Small intestine (tissue), 7 donors: ENCODE measurements around the gene MOV10. TPM values are rescaled to one million over a fixed set of nuclear protein-coding genes. Genes with fewer than 3 reads are reported as not detected.

ENCODE experiments used
- DNase-seq, 2 donors: peaks; one replicate each; pipeline versions ENCODE4 v3.0.0 to v3.0.0-alpha.2; 2013
- FAIRE-seq: peaks from 2 replicates; lab custom pipeline; 2012; peaks lifted over from hg19 to GRCh38; lab: Jason Lieb, UNC
- H3K27ac ChIP-seq, 3 donors: one replicate each; pipeline ENCODE4 v1.5.1; 2013; ENCODE audit warnings: low read length in 2 of 3, mild to moderate bottlenecking in 2 of 3, control low read depth in 1 of 3, inconsistent platforms in 1 of 3, low read depth in 1 of 3, moderate library complexity in 1 of 3
- H3K27me3 ChIP-seq, 3 donors: one replicate each; pipeline ENCODE4 v1.6.1; 2013; ENCODE audit warnings: low read length in 3 of 3, inconsistent platforms in 1 of 3; ENCODE audit not compliant: control insufficient read depth in 3 of 3, insufficient read depth in 3 of 3
- H3K36me3 ChIP-seq, 3 donors: one replicate each; pipeline ENCODE4 v1.6.1; 2013; ENCODE audit warnings: low read length in 3 of 3, inconsistent platforms in 1 of 3, low read depth in 1 of 3, mild to moderate bottlenecking in 1 of 3, moderate library complexity in 1 of 3; ENCODE audit not compliant: control insufficient read depth in 3 of 3, insufficient read depth in 2 of 3
- H3K4me1 ChIP-seq, 3 donors: one replicate each; pipeline ENCODE4 v1.6.1; 2013; ENCODE audit warnings: low read length in 2 of 3, inconsistent platforms in 1 of 3, low read depth in 1 of 3, mild to moderate bottlenecking in 1 of 3, moderate library complexity in 1 of 3; ENCODE audit not compliant: control insufficient read depth in 3 of 3, insufficient read depth in 2 of 3
- H3K4me3 ChIP-seq, 3 donors: one replicate each; pipeline ENCODE4 v1.5.1; 2013; ENCODE audit warnings: low read length in 3 of 3, control low read depth in 1 of 3, inconsistent platforms in 1 of 3, low read depth in 1 of 3, mild to moderate bottlenecking in 1 of 3, moderate library complexity in 1 of 3
- H3K9me3 ChIP-seq, 2 donors: one replicate each; pipeline ENCODE4 v1.6.1; 2013; ENCODE audit warnings: low read depth in 1 of 2, low read length in 1 of 2; ENCODE audit not compliant: control insufficient read depth in 2 of 2, insufficient read depth in 1 of 2
- WGBS, 3 donors: extraction: QIAGEN DNeasy Blood & Tissue Kit; methylation state at CpG; one replicate each; pipeline ENCODE4 v1.1.7; 2013; 5-methylcytosine and 5-hydroxymethylcytosine counted together
- polyA plus RNA-seq, 4 donors: library from polyadenylated mRNA; stranded (reverse) in 3 of 4; unstranded in 1 of 4; fragments of 200-250 nt in 3 of 4; fragments of 120-200 nt in 1 of 4; gene quantifications; one replicate each; pipeline versions ENCODE4 v1.2.1 to v1.2.3, GENCODE V29; 2013
- donor health status: healthy with polysubstance abuse.
- donor health status: control.
- donor health status: control.
- donor health status: Bipolar disorder and iron deficiency.
- donor health status: healthy.

The MOV10 gene
- polyA plus RNA-seq, 4 donors, result 53.2 to 222 (median 118) TPM

DNA sequence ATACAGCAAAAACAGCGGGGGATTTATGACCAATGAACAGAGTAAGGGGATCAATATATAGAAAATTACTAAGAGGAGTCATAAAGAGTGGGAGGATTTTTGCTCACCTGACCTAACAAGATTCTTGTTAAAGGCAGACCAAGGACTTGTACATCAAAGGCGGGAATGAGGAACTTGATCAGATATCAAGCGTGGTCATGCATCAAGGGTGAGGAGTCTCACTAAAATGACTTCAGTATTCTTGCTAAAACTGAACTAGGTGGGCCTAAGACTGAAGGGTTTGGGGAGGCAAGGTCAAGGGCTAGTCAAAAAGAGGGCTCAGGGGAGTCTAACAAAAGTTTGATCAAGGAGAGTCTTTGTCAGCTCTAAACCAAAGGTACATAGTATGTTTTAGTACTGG, 2.1 kb downstream of the MOV10 start:
- Histone ChIP-seq H3K36me3 (peaks cover 0 to 3% (median 0%) of the 10 kb centered on the region in 3 donors), H3K9me3 (no peaks in the 10 kb centered on the region), H3K4me1 (peaks cover 3 to 27% (median 5%) of the 10 kb centered on the region in 3 donors), H3K27ac (no peak overlapping the region), H3K4me3 (no peak overlapping the region), H3K27me3 (no peaks in the 10 kb centered on the region)
- no peak for FAIRE-seq
- DNase-seq, result peak in 1 of 2 donors; percentile 9
- WGBS, 3 donors, result 74 to 87% (median 80%) methylated on average over 3 of the region's 3 CpGs

DNA sequence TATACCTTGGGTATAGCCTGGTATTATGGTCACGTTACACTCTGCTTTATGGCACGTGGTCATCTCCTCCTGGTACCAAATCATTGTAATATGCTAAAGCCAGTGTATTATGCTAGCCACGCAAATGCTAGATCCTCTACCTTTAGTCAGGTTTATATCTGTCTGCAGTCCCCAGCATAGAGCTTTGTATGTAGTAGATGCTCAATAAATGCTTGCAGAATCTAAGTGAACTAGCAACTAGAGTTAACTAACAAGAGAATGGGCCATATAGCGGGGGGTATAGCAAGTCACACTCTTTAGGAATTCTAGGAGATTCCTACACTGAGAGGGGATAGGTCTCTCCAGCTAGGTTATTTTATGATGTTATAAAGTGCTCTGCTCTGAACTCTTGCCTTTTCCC, 3.0 kb downstream of the MOV10 start:
- Histone ChIP-seq H3K36me3 (no peaks in the 10 kb centered on the region), H3K4me1 (peaks cover 3 to 27% (median 5%) of the 10 kb centered on the region in 3 donors), H3K4me3 (no peak overlapping the region), H3K27ac (no peak overlapping the region), H3K9me3 (no peaks in the 10 kb centered on the region), H3K27me3 (no peaks in the 10 kb centered on the region)
- 97 to 100% (median 98%) methylated on average over 4 of the region's 4 CpGs for WGBS, 3 donors
- DNase-seq, result no peak
- no peak for FAIRE-seq

DNA sequence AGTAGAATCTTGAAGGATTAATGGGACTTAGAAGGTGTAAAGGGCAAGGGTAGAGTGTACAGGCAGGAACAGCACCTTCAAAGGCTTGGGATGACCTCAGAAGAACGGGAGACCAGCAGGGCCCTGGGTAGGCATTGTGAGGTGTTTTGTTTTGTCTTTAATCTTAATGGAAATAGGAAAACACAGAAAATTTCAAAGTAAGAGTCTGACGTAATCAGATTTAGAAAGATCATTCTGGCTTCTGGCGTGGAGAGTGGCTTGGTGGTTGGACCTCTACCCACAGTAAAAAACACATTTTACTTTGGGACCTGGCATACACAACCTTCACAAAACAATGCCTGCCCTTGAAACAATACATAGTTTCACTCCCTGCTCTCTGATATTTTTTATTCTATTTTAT, 4.1 kb downstream of the MOV10 start:
- Histone ChIP-seq H3K4me3 (no peak overlapping the region), H3K4me1 (peaks cover 3 to 21% (median 5%) of the 10 kb centered on the region in 3 donors), H3K36me3 (peaks cover 0 to 7% (median 0%) of the 10 kb centered on the region in 3 donors), H3K27me3 (no peaks in the 10 kb centered on the region), H3K9me3 (no peaks in the 10 kb centered on the region), H3K27ac (no peak overlapping the region)
- no peak for FAIRE-seq
- WGBS, 3 donors, result 81 to 90% (median 81%) methylated on average over 3 of the region's 3 CpGs
- DNase-seq, result no peak

DNA sequence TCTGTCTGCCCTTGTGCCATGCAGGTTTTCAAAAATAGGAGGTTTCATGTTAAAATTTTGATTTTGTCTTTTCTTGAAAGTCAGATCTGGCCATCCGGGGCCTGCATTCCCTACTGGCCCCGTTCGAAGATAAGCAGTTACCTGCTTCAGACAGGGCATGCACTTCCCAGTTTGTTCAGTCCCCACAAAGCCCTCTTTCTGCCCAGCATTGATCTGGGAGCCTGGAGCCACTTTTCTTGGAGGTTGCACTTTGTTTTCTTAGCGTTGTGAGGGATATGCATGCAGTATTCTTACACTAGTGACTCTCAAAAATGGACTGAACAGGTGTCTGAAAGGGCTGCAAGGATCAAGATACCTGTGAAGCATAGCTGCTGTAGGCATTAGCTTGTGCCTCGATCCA, 11.5 kb downstream of the MOV10 start:
- no peaks in the 10 kb centered on the region for H3K9me3 ChIP-seq
- H3K4me3 ChIP-seq, result no peak overlapping the region
- no peaks in the 10 kb centered on the region for H3K4me1 ChIP-seq
- FAIRE-seq (no peak), DNase-seq (no peak)
- H3K27ac ChIP-seq, result no peak overlapping the region
- no peaks in the 10 kb centered on the region for H3K27me3 ChIP-seq
- H3K36me3 ChIP-seq, result peaks cover 2 to 39% (median 6%) of the 10 kb centered on the region in 3 donors
- WGBS, 3 donors, result 87 to 92% (median 90%) methylated on average over 5 of the region's 5 CpGs

DNA sequence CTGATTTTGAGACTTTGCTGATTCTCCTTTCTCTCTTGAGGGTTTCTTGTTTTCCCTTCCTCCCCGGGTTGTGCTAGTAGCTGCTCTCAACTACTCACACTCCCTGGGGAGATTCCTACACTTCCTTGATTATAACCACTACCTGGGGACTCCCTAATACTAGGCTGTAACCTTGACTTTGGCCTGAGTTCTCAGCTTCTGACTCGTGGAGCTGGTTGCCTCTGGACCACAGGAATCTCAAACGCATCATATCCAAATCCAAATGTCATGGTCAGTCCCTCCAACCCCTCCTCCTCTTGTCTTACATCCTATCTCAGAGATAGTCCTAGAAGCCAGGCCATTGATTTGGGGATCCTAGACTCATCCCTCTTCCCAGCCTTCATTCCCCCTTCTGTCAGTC, 12.0 kb downstream of the MOV10 start:
- no peaks in the 10 kb centered on the region for H3K9me3 ChIP-seq
- FAIRE-seq (no peak), DNase-seq (no peak)
- H3K4me1 ChIP-seq, result no peaks in the 10 kb centered on the region
- 65 to 69% (median 69%) methylated on average over 3 of the region's 3 CpGs for WGBS, 3 donors
- no peaks in the 10 kb centered on the region for H3K27me3 ChIP-seq
- H3K4me3 ChIP-seq, result no peak overlapping the region
- H3K36me3 ChIP-seq, result peaks cover 2 to 43% (median 7%) of the 10 kb centered on the region in 3 donors
- H3K27ac ChIP-seq, result no peak overlapping the region

DNA sequence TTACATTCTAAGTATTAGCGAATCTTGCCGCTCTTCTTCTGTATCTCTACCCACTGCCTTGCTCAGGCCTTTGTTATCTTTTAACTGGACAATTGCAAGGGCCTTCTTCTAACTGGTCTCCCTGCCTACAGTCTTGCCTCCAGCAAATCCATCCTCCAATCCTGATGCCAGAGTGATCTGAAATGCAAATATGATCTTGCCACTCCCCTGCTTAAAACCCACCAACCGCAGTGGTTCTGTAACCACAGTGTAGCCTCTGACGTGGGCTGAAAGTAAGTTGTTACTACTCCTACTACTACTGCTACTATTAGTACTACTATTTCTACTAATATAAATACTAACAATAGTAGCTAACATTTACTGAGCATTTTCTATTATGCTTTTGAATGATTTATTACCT, 12.4 kb downstream of the MOV10 start:
- Histone ChIP-seq H3K4me3 (no peak overlapping the region), H3K36me3 (peaks cover 4 to 47% (median 10%) of the 10 kb centered on the region in 3 donors), H3K27me3 (no peaks in the 10 kb centered on the region), H3K4me1 (no peaks in the 10 kb centered on the region), H3K9me3 (no peaks in the 10 kb centered on the region), H3K27ac (no peak overlapping the region)
- DNase-seq (no peak), FAIRE-seq (no peak)
- 85 to 92% (median 92%) methylated on average over 4 of the region's 4 CpGs for WGBS, 3 donors

DNA sequence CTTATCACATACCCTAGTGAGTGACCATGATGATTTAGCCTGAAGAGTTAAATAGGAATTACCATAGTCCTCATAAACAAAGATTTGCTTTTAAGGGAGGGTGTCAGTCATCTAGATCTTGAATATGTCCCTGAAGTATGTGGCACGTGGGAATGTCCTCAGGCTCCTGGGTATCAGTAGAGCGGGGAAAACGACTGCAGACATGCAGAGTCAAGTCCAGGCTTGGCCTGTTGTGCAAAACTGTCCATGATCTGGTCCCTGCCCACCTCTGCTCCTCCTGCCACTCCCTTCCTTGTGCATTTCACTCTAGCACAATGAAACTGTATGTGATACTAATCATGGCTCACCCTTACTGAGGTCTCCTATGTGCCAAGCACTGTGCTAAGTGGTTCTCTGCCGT, 12.9 kb downstream of the MOV10 start:
- FAIRE-seq (no peak), DNase-seq (no peak)
- H3K4me1 ChIP-seq, result no peaks in the 10 kb centered on the region
- H3K36me3 ChIP-seq, result peaks cover 5 to 52% (median 10%) of the 10 kb centered on the region in 3 donors
- WGBS, 3 donors, result 86 to 87% (median 86%) methylated on average over 4 of the region's 4 CpGs
- no peak overlapping the region for H3K4me3 ChIP-seq
- no peak overlapping the region for H3K27ac ChIP-seq
- H3K9me3 ChIP-seq, result no peaks in the 10 kb centered on the region
- no peaks in the 10 kb centered on the region for H3K27me3 ChIP-seq

DNA sequence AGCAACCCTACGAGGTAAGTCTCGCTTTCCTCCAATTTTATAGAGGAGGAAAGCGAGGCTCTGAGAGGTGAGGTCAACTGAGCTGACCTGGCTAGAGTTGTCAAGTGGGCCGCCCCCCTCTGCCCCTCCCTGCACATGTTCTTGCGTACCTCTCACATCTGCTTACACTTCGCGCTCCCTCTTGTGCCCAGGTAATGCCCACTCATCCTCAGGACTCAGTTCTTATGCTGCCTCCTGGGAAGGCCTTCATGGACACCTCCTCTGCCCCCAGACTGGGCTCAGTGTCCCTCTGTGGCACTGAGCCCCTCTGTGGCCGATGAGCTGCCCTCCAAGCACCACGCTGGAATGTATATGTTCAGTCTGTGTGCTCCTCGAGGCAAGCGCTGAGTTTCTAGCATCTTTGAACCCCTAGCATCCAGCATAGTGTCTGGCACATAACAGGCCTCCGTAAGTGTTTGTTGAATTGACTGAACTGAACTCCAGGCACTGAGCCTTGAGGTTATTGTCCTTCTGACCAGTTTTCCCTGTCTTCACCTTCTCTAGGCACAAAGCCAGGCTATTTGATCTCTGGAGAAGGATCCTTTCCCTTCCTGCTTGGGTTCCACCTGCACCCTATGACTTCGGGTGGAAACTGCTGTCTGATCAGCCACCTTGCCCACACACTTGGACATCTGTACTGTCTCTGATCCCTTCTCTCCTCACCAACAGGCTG, 13.5 kb downstream of the MOV10 start:
- FAIRE-seq (no peak), DNase-seq (no peak)
- Histone ChIP-seq H3K36me3 (peaks cover 10 to 56% (median 11%) of the 10 kb centered on the region in 3 donors), H3K9me3 (no peaks in the 10 kb centered on the region), H3K27me3 (no peaks in the 10 kb centered on the region), H3K4me3 (no peak overlapping the region), H3K27ac (peak overlapping the region in 2 of 3 donors; percentile 3 to 6), H3K4me1 (no peaks in the 10 kb centered on the region)
- WGBS, 3 donors, result 85 to 91% (median 87%) methylated on average over 13 of the region's 13 CpGs
